Skeletal muscle cell (primary cell): ENCODE results near the gene KRTAP4-4.
"Not testable (repeated sequence)": the region's sequence is repeated elsewhere in the genome, so short reads cannot be mapped to it uniquely, and the experiment has no call there.

Experiments used
- DNase-seq: peaks from one replicate; pipeline ENCODE4 v3.0.0-alpha.2; 2010; ENCODE audit warnings: low read depth
- H3K4me3 ChIP-seq: 2 replicates; pipeline ENCODE4 v1.5.1; 2011; ENCODE audit warnings: low read depth, mild to moderate bottlenecking, control low read depth, low read length, moderate library complexity

The KRTAP4-4 gene

GRCh38 chr17:41160648-41161047, at the start of gene KRTAP4-4:
Gene KRTAP4-4, minus strand, starts transcription at chr17:41160748. Its CDS starts 57 bp downstream, at chr17:41160691.
- no peak within 1 kb of the TSS for H3K4me3 ChIP-seq
- no peak for DNase-seq

GRCh38 chr17:41199421-41200078, 39.0 kb upstream of the KRTAP4-4 start:
- H3K4me3 ChIP-seq: no peak overlapping the region
- no peak for DNase-seq

- DNase-seq: no peak
- no peak overlapping the region for H3K4me3 ChIP-seq
Observed at GRCh38 chr17:41196068-41196467, 35.5 kb upstream of the KRTAP4-4 start.

- DNase-seq: no peak
- no peak overlapping the region for H3K4me3 ChIP-seq
Observed at GRCh38 chr17:41190328-41190727, 29.8 kb upstream of the KRTAP4-4 start.

GRCh38 chr17:41189837-41190318, 29.3 kb upstream of the KRTAP4-4 start, which contains the start of gene KRTAP9-1:
Gene KRTAP9-1, plus strand, starts transcription at chr17:41189887. Its CDS starts 0 bp downstream, at chr17:41189887.
- not testable (repeated sequence) for DNase-seq, H3K4me3 ChIP-seq

GRCh38 chr17:41186872-41187271, 26.3 kb upstream of the KRTAP4-4 start:
- peak; percentile 7 for DNase-seq
- H3K4me3 ChIP-seq: no peak overlapping the region

GRCh38 chr17:41185001-41185400, 24.5 kb upstream of the KRTAP4-4 start:
- no peak overlapping the region for H3K4me3 ChIP-seq
- DNase-seq: no peak

GRCh38 chr17:41184480-41184961, 24.0 kb upstream of the KRTAP4-4 start, which contains the start of gene KRTAP4-1:
Gene KRTAP4-1, minus strand, starts transcription at chr17:41184911. Its CDS starts 57 bp downstream, at chr17:41184854.
- H3K4me3 ChIP-seq: no peak within 1 kb of the TSS
- no peak for DNase-seq

- DNase-seq: no peak
- H3K4me3 ChIP-seq: no peak overlapping the region
Observed at GRCh38 chr17:41178843-41179616, 18.5 kb upstream of the KRTAP4-4 start.

GRCh38 chr17:41178341-41178740, 17.8 kb upstream of the KRTAP4-4 start:
- no peak for DNase-seq
- H3K4me3 ChIP-seq: no peak overlapping the region

- DNase-seq: no peak
- no peak within 1 kb of the TSS for H3K4me3 ChIP-seq
Observed at GRCh38 chr17:41177727-41178271, 17.3 kb upstream of the KRTAP4-4 start, which contains the start of gene KRTAP4-2. Gene KRTAP4-2, minus strand, starts transcription at chr17:41178221. Its CDS starts 57 bp downstream, at chr17:41178164.

- H3K4me3 ChIP-seq: no peak overlapping the region
- DNase-seq: no peak
Observed at GRCh38 chr17:41176744-41177387, 16.3 kb upstream of the KRTAP4-4 start.

- H3K4me3 ChIP-seq: no peak overlapping the region
- DNase-seq: peak; percentile 11
Observed at GRCh38 chr17:41171886-41172285, 11.3 kb upstream of the KRTAP4-4 start.

- no peak within 1 kb of the TSS for H3K4me3 ChIP-seq
- no peak for DNase-seq
Observed at GRCh38 chr17:41168121-41168520, 7.6 kb upstream of the KRTAP4-4 start, which contains the start of gene KRTAP4-3. Gene KRTAP4-3, minus strand, starts transcription at chr17:41168221. Its CDS starts 49 bp downstream, at chr17:41168172.

GRCh38 chr17:41167561-41167960, 7.0 kb upstream of the KRTAP4-4 start:
- no peak for DNase-seq
- no peak overlapping the region for H3K4me3 ChIP-seq

GRCh38 chr17:41163828-41164227, 3.3 kb upstream of the KRTAP4-4 start:
- DNase-seq: no peak
- no peak overlapping the region for H3K4me3 ChIP-seq

- not testable (repeated sequence) for H3K4me3 ChIP-seq, DNase-seq
Observed at GRCh38 chr17:41160190-41160589, 358 bp downstream of the KRTAP4-4 start.

- DNase-seq: no peak
- no peak overlapping the region for H3K4me3 ChIP-seq
Observed at GRCh38 chr17:41153856-41154255, 6.7 kb downstream of the KRTAP4-4 start.

- H3K4me3 ChIP-seq: no peak overlapping the region
- DNase-seq: no peak
Observed at GRCh38 chr17:41151525-41151924, 9.0 kb downstream of the KRTAP4-4 start.
